Prostate gland (tissue), 2 donors: Measurements from ENCODE around the gene TBATA. TPM values are rescaled to one million over a fixed set of nuclear protein-coding genes. Genes with fewer than 3 reads are reported as not detected.

Experiments used
- DNase-seq: peaks from one replicate; pipeline ENCODE4 v3.0.0-alpha.2; 2019; ENCODE audit warnings: low spot score
- H3K27ac ChIP-seq, 2 donors: fragments of 200-600 bp; sonication (generic); 2 replicates each; pipeline ENCODE4 v1.5.1; 2017 to 2019
- H3K27me3 ChIP-seq: fragments of 200-600 bp; sonication (generic); replicated peaks from 2 replicates; pipeline ENCODE4 v1.5.1; 2019; ENCODE audit not compliant: insufficient read depth
- H3K36me3 ChIP-seq, 2 donors: fragments of 200-600 bp; sonication (generic); 1 replicate in 1 of 2; 2 replicates in 1 of 2; pipeline versions ENCODE4 v1.5.1 to v1.8.1; 2017 to 2019
- H3K4me1 ChIP-seq: fragments of 200-600 bp; sonication (generic); replicated peaks from 2 replicates; pipeline ENCODE4 v1.5.1; 2019
- H3K4me3 ChIP-seq, 2 donors: fragments of 200-600 bp; sonication (generic); 2 replicates each; pipeline ENCODE4 v1.5.1; 2017 to 2019
- H3K9me3 ChIP-seq: fragments of 200-600 bp; sonication (generic); 2 replicates; pipeline ENCODE4 v1.5.1; 2017
- CTCF ChIP-seq, 4 experiments: fragments of 200-600 bp in 2 of 4; fragments of 450-650 bp in 2 of 4; sonication (generic) in 2 of 4; IDR thresholded peaks; 1 replicate in 3 of 4; 2 replicates in 1 of 4; pipeline ENCODE4 v1.5.1; 2016 to 2019; ENCODE audit warnings: antibody characterized with exemption in 4 of 4, mild to moderate bottlenecking in 2 of 4, moderate library complexity in 2 of 4
- POLR2A ChIP-seq: fragments of 450-650 bp; IDR thresholded peaks from one replicate; pipeline ENCODE4 v1.6.1; 2016; ENCODE audit warnings: antibody characterized with exemption, mild to moderate bottlenecking
- POLR2AphosphoS5 ChIP-seq: sonication (generic); formaldehyde crosslinking; IDR thresholded peaks from one replicate; pipeline ENCODE4 v1.6.1; 2017; ENCODE audit warnings: antibody characterized with exemption
- WGBS: methylation state at CpG from one replicate; pipeline ENCODE4 v1.1.5; 2018; 5-methylcytosine and 5-hydroxymethylcytosine counted together
- intact Hi-C: fragments of 100-400 bp; cut with DNase I; formaldehyde crosslinking; loops from one replicate; pipeline ENCODE4 v1.14.2; 2022
- total RNA-seq, 2 donors: library from RNA; depleted of rRNA; stranded (reverse); fragments of >200 nt; gene quantifications; one replicate each; pipeline ENCODE4 v1.1.0, GENCODE V29; 2016

Gene TBATA
- total RNA-seq, 2 donors from 2014 or later, result 0.57 TPM; not detected in 1

GRCh38 chr10:70737250-70737649 lies 47.9 kb downstream of the TBATA start:
- Histone ChIP-seq H3K36me3 (no peaks in the 10 kb centered on the region), H3K27me3 (no peaks in the 10 kb centered on the region), H3K9me3 (no peaks in the 10 kb centered on the region), H3K4me1 (no peaks in the 10 kb centered on the region), H3K4me3 (no peak overlapping the region), H3K27ac (no peak overlapping the region)
- TF ChIP-seq POLR2AphosphoS5, result no peak
- no peak for TF ChIP-seq CTCF (IDR thresholded peaks at IDR 0.05)
- TF ChIP-seq POLR2A, result no peak
- intact Hi-C loops, result no loop called here
- DNase-seq, result no peak
- WGBS, result 89% methylated on average over 6 of the region's 6 CpGs

DNA sequence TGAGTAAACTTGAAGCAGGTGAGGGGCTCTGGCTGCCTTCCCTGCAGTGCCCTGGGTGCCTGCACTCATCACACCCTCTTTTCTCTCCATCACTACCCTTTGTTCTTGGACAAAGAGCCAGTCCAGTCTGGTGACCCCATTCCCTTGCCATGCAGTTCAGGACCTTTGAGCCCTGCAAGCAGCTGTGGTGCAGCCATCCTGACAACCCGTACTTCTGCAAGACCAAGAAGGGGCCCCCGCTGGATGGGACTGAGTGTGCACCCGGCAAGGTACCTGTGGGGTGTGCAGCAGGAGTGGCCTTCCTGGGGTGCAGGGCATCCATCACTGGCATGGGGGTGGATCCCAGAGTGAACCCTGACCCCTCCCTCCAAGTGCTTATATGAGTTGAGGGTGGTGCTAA lies 48.7 kb downstream of the TBATA start:
- Histone ChIP-seq H3K27me3 (no peaks in the 10 kb centered on the region), H3K27ac (no peak overlapping the region), H3K4me1 (no peaks in the 10 kb centered on the region), H3K36me3 (no peaks in the 10 kb centered on the region), H3K4me3 (no peak overlapping the region), H3K9me3 (no peaks in the 10 kb centered on the region)
- intact Hi-C loops, result no loop called here
- DNase-seq, result no peak
- no peak for TF ChIP-seq POLR2A
- no peak for TF ChIP-seq POLR2AphosphoS5
- TF ChIP-seq CTCF (IDR thresholded peaks at IDR 0.05), result no peak
- WGBS, result 97% methylated on average over 3 of the region's 3 CpGs

DNA sequence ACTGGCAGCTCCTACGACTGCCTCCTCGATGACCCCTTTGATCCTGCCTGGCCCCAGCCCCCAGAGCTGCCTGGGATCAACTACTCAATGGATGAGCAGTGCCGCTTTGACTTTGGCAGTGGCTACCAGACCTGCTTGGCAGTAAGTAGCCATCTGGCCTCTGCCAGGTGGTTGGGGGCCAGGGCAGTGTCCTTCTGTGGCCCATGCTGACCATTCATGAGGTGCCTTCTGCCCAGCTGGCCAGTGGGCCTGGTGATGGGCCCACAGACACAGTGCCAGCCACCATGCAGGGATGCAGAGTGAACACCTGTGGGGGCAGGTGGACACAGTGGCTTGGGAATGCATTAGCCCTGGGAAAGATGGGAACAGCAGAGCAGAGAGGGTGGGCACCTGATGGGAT lies 50.0 kb downstream of the TBATA start:
- Histone ChIP-seq H3K4me1 (no peaks in the 10 kb centered on the region), H3K4me3 (no peak overlapping the region), H3K36me3 (no peaks in the 10 kb centered on the region), H3K27ac (no peak overlapping the region), H3K9me3 (no peaks in the 10 kb centered on the region), H3K27me3 (no peaks in the 10 kb centered on the region)
- TF ChIP-seq POLR2A, result no peak
- TF ChIP-seq POLR2AphosphoS5, result no peak
- TF ChIP-seq CTCF (IDR thresholded peaks at IDR 0.05), result no peak
- intact Hi-C loops, result no loop called here
- no peak for DNase-seq
- 81% methylated on average over 3 of the region's 3 CpGs for WGBS

GRCh38 chr10:70733051-70733450 lies 52.1 kb downstream of the TBATA start:
- H3K4me1 ChIP-seq, result no peaks in the 10 kb centered on the region
- no peaks in the 10 kb centered on the region for H3K36me3 ChIP-seq
- WGBS, result 100% methylated on average over 1 of the region's 1 CpG
- no peak for DNase-seq
- H3K4me3 ChIP-seq, result no peak overlapping the region
- no peak overlapping the region for H3K27ac ChIP-seq
- no peaks in the 10 kb centered on the region for H3K27me3 ChIP-seq
- TF ChIP-seq CTCF (IDR thresholded peaks at IDR 0.05), result no peak
- no peak for TF ChIP-seq POLR2A
- no peak for TF ChIP-seq POLR2AphosphoS5
- no peaks in the 10 kb centered on the region for H3K9me3 ChIP-seq
- intact Hi-C loops, result no loop called here

DNA sequence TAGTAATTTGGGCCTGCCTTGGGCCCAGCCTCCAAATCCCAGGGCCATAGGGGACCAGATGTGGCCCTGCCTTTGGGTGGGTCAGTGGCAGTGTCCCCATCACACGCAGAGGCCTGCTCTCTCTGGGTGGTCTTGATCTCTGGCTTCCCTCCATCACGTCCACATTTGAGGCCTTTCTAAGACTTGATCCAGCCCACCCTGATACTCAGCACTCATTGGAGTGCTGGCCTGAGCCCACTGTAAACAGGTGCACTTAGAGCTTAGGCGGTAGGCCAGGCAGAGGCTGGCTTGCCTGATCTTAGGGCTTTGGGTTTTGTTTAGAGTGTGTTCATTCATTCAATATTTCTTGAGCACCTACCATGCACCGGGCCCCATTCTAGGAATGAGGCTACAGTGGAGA lies 52.6 kb downstream of the TBATA start:
- WGBS, result 81% methylated on average over 4 of the region's 4 CpGs
- intact Hi-C loops, result no loop called here
- Histone ChIP-seq H3K36me3 (no peaks in the 10 kb centered on the region), H3K27ac (no peak overlapping the region), H3K27me3 (no peaks in the 10 kb centered on the region), H3K4me3 (no peak overlapping the region), H3K4me1 (no peaks in the 10 kb centered on the region), H3K9me3 (no peaks in the 10 kb centered on the region)
- TF ChIP-seq POLR2A (no peak), POLR2AphosphoS5 (no peak), CTCF (IDR thresholded peaks at IDR 0.05) (no peak)
- DNase-seq, result no peak
